Testis (tissue), 3 donors: Measurements from ENCODE around the gene NCOR1. TPM values are rescaled to one million over a fixed set of nuclear protein-coding genes. Genes with fewer than 3 reads are reported as not detected.

Source experiments
- DNase-seq: peaks from one replicate; pipeline ENCODE4 v3.0.0-alpha.2; 2019
- H3K27ac ChIP-seq, 2 donors: fragments of 200-600 bp; sonication (generic); one replicate each; pipeline ENCODE4 v1.5.1; 2019
- H3K27me3 ChIP-seq: fragments of 200-600 bp; sonication (generic); one replicate; pipeline ENCODE4 v1.5.1; 2019
- H3K36me3 ChIP-seq: fragments of 200-600 bp; sonication (generic); one replicate; pipeline ENCODE4 v1.5.1; 2017; ENCODE audit warnings: low read depth; ENCODE audit errors: missing control alignments
- H3K4me1 ChIP-seq: fragments of 200-600 bp; sonication (generic); one replicate; pipeline ENCODE4 v1.5.1; 2019
- H3K4me3 ChIP-seq, 2 donors: fragments of 200-600 bp; sonication (generic); one replicate each; pipeline ENCODE4 v1.5.1; 2017 to 2019
- H3K9me3 ChIP-seq: fragments of 200-600 bp; sonication (generic); one replicate; pipeline ENCODE4 v1.5.1; 2017
- POLR2A ChIP-seq: fragments of 450-650 bp; IDR thresholded peaks from one replicate; pipeline ENCODE4 v1.6.1; 2017; ENCODE audit warnings: antibody characterized with exemption, mild to moderate bottlenecking, moderate library complexity
- WGBS, 2 donors: methylation state at CpG; one replicate each; pipeline ENCODE4 v1.1.5; 2018; 5-methylcytosine and 5-hydroxymethylcytosine counted together
- intact Hi-C: fragments of 100-400 bp; cut with DNase I; formaldehyde crosslinking; loops from one replicate; pipeline ENCODE4 v1.15.1; 2023; ENCODE audit warnings: low total_unique reads
- polyA plus RNA-seq: library from polyadenylated mRNA; stranded (reverse); fragments of 350-450 nt; fragmentation: Illumina TruSeq; extraction: RNeasy Lipid Tissue Mini Kit (QIAGEN cat#74804); gene quantifications from one replicate; pipeline ENCODE4 v1.2.3, GENCODE V29; 2014; ENCODE audit warnings: low read depth, low replicate concordance; ENCODE audit not compliant: insufficient read depth
- total RNA-seq, 2 donors: library from RNA; depleted of rRNA; stranded (reverse); fragments of >200 nt; gene quantifications; one replicate each; pipeline ENCODE4 v1.2.3, GENCODE V29; 2016
- TF ChIP-seq, protein P1 (sequence below), 3 experiments: fragments of 450-650 bp in 2 of 3; fragments of 200-600 bp in 1 of 3; sonication (generic) in 1 of 3; IDR thresholded peaks; one replicate each; pipeline ENCODE4 v1.5.1; 2016 to 2019; ENCODE audit warnings: antibody characterized with exemption in 3 of 3, mild to moderate bottlenecking in 2 of 3, moderate library complexity in 1 of 3

Gene NCOR1
- total and polyA plus RNA-seq, 3 donors from 2014 or later, result 88.6 to 281 (median 270) TPM

DNA sequence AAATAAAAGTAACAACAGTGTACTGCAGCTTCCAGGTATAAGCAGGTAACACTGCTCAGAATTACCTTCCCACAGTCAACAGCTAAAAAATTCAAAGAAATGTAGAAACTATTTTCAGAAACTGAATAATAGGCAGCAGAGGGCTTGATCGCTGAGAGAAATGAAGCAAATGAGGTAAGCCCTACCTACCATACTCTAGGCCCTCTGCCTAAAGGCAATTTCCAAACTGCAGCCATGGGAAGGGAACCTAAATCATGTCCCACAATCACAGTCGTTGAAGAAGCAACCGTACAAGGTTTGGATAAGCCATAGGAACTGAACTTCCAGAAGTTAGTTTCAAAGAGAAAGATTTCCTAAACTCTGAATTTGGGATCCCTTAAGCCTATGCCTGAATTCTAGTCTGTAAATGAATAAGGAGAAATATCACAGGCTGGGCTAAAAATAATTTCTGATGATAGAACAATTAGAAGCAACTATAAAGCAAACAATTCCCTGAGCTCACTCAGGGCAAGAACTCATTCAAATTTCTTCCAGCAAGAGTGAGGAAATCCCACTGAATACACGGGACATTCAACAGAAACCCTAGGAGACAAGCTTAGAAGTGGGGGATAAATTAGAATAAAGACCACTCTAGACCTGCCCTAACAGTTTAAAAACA, 24.5 kb downstream of the NCOR1 start:
- TF ChIP-seq, protein P1, sequence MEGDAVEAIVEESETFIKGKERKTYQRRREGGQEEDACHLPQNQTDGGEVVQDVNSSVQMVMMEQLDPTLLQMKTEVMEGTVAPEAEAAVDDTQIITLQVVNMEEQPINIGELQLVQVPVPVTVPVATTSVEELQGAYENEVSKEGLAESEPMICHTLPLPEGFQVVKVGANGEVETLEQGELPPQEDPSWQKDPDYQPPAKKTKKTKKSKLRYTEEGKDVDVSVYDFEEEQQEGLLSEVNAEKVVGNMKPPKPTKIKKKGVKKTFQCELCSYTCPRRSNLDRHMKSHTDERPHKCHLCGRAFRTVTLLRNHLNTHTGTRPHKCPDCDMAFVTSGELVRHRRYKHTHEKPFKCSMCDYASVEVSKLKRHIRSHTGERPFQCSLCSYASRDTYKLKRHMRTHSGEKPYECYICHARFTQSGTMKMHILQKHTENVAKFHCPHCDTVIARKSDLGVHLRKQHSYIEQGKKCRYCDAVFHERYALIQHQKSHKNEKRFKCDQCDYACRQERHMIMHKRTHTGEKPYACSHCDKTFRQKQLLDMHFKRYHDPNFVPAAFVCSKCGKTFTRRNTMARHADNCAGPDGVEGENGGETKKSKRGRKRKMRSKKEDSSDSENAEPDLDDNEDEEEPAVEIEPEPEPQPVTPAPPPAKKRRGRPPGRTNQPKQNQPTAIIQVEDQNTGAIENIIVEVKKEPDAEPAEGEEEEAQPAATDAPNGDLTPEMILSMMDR (IDR thresholded peaks at IDR 0.05), result no peak
- Histone ChIP-seq H3K27ac (no peak overlapping the region), H3K36me3 (no peaks in the 10 kb centered on the region), H3K9me3 (no peaks in the 10 kb centered on the region), H3K4me3 (no peak overlapping the region), H3K27me3 (no peaks in the 10 kb centered on the region), H3K4me1 (no peaks in the 10 kb centered on the region)
- intact Hi-C loops, result no loop called here
- DNase-seq, result no peak
- 75 to 82% methylated on average over 4 of the region's 4 CpGs for WGBS, 2 donors

- no peak overlapping the region for H3K4me3 ChIP-seq
- no peaks in the 10 kb centered on the region for H3K9me3 ChIP-seq
- no peak for DNase-seq
- 71 to 82% methylated on average over 3 of the region's 3 CpGs for WGBS, 2 donors
- intact Hi-C loops, result no loop called here
- no peaks in the 10 kb centered on the region for H3K27me3 ChIP-seq
- no peaks in the 10 kb centered on the region for H3K36me3 ChIP-seq
- no peaks in the 10 kb centered on the region for H3K4me1 ChIP-seq
- TF ChIP-seq, protein P1 (IDR thresholded peaks at IDR 0.05), result no peak
- no peak for TF ChIP-seq POLR2A
- H3K27ac ChIP-seq, result no peak overlapping the region
Observed at GRCh38 chr17:16189791-16190348, 25.5 kb downstream of the NCOR1 start.

DNA sequence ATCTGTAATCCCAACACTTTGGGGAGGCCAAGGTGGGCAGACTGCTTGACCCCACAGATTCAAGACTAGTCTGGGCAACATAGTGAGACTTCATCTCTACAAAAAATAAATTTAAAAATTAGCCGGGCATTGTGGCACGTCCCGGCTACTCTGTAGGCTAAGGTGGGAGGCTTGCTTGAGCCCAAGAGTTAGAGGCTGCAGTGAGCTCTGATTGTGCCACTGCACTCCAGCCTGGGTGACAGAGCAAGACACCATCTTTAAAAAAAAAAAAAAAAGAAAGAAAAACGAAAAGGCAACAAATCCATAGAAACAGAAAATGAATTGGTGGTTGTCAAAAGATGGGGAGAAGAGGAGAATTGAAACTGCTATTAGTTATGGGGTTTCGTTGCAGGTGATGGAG, 27.7 kb downstream of the NCOR1 start:
- no peaks in the 10 kb centered on the region for H3K4me1 ChIP-seq
- DNase-seq, result no peak
- no peak overlapping the region for H3K27ac ChIP-seq
- TF ChIP-seq, protein P1 (IDR thresholded peaks at IDR 0.05), result no peak
- TF ChIP-seq POLR2A, result no peak
- no peaks in the 10 kb centered on the region for H3K9me3 ChIP-seq
- no peak overlapping the region for H3K4me3 ChIP-seq
- H3K27me3 ChIP-seq, result no peaks in the 10 kb centered on the region
- intact Hi-C loops, result no loop called here
- no peaks in the 10 kb centered on the region for H3K36me3 ChIP-seq
- WGBS, 2 donors, result 89 to 90% methylated on average over 5 of the region's 5 CpGs

DNA sequence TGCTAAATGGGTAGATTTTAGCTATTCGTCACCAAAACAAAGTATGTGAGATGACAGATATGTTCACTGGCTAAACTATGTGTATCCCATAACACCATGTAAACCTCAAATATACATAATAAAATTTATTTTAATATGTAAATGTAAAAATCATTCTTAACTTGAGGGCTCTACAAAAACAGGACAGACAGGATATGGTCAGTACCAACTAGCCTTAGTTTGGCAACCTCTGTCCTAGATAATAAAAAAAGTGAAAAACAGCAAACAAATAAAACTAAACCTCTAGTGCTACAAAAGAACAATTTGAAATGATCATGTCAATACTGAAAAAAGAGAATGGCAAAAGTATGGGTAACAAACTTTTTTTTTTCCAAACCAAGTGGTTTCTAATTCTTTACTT, 33.8 kb downstream of the NCOR1 start:
- no peak overlapping the region for H3K27ac ChIP-seq
- no peak for DNase-seq
- H3K4me1 ChIP-seq, result no peaks in the 10 kb centered on the region
- TF ChIP-seq POLR2A, result no peak
- TF ChIP-seq, protein P1 (IDR thresholded peaks at IDR 0.05), result no peak
- no peaks in the 10 kb centered on the region for H3K27me3 ChIP-seq
- no peak overlapping the region for H3K4me3 ChIP-seq
- no peaks in the 10 kb centered on the region for H3K9me3 ChIP-seq
- WGBS, 2 donors, result 67 to 70% methylated on average over 1 of the region's 1 CpG
- H3K36me3 ChIP-seq, result no peaks in the 10 kb centered on the region
- intact Hi-C loops, result no loop called here

GRCh38 chr17:16178836-16179235, 36.5 kb downstream of the NCOR1 start:
- H3K27me3 ChIP-seq, result no peaks in the 10 kb centered on the region
- no peaks in the 10 kb centered on the region for H3K9me3 ChIP-seq
- WGBS, 2 donors, result 93% methylated on average over 5 of the region's 5 CpGs
- DNase-seq, result no peak
- H3K27ac ChIP-seq, result no peak overlapping the region
- no peaks in the 10 kb centered on the region for H3K4me1 ChIP-seq
- no peak for TF ChIP-seq POLR2A
- TF ChIP-seq, protein P1 (IDR thresholded peaks at IDR 0.05), result no peak
- H3K36me3 ChIP-seq, result no peaks in the 10 kb centered on the region
- H3K4me3 ChIP-seq, result no peak overlapping the region
- intact Hi-C loops, result no loop called here
